ENCODE results near the gene MAP2.

MAP2 gene

DNA sequence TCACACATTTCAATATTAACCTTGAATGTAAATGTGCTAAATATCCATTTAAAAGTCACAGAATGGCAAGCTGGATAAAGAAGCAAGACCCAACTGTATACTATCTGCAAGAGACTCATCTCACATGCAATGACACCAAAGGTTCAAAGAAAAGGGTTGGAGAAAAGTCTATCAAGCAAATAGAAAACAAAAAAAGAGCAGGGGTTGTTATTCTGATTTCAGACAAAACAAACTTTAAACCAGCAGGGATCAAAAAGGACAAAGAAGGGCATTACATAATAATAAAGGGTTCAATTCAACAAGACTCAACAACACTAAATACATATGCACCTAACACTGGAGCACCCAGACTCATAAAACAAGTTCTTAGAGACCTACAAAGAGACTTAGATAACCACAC is 333.3 kb downstream of the MAP2 start:
- H3K4me3 ChIP-seq: no peak overlapping the region
- no peak overlapping the region for H3K27ac ChIP-seq
- H3K4me1 ChIP-seq: peaks cover under 1% of the 10 kb centered on the region; the same call in 1 of the 2 replicates
- H4K20me1 ChIP-seq: no peaks in the 10 kb centered on the region
- H3K36me3 ChIP-seq: no peaks in the 10 kb centered on the region
- H3K4me2 ChIP-seq: no peak overlapping the region
- H3K9ac ChIP-seq: no peak overlapping the region
- TF ChIP-seq Cebpa-rat (IDR thresholded peaks at IDR 0.05): no peak
- no peaks in the 10 kb centered on the region for H3K27me3 ChIP-seq
- H3K9me3 ChIP-seq: no peaks in the 10 kb centered on the region

DNA sequence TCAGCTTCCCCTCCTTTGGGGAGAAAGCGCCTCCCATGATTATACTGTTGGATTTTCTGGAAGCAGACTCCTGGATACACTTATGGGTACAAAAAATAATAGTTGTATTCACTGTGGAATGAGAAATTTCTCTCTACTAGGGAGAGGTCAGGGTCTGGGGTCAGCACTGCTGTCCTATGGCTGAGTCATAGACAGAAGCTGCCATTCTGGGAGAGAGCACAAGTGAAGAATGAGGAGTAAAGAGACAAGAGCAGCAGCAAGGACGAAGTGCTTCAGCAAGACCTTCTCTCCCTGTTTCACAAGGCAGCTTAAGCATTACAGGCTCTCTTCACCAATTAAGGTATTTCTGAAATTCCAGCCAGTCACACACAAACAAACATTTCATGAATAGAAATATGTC is 337.7 kb downstream of the MAP2 start:
- no peak for TF ChIP-seq Cebpa-rat (IDR thresholded peaks at IDR 0.05)
- no peak overlapping the region for H3K9ac ChIP-seq
- no peaks in the 10 kb centered on the region for H3K27me3 ChIP-seq
- no peak overlapping the region for H3K4me2 ChIP-seq
- H3K4me1 ChIP-seq: peaks cover 18% of the 10 kb centered on the region
- no peaks in the 10 kb centered on the region for H3K9me3 ChIP-seq
- no peak overlapping the region for H3K4me3 ChIP-seq
- H3K27ac ChIP-seq: no peak overlapping the region
- no peaks in the 10 kb centered on the region for H4K20me1 ChIP-seq
- H3K36me3 ChIP-seq: no peaks in the 10 kb centered on the region

DNA sequence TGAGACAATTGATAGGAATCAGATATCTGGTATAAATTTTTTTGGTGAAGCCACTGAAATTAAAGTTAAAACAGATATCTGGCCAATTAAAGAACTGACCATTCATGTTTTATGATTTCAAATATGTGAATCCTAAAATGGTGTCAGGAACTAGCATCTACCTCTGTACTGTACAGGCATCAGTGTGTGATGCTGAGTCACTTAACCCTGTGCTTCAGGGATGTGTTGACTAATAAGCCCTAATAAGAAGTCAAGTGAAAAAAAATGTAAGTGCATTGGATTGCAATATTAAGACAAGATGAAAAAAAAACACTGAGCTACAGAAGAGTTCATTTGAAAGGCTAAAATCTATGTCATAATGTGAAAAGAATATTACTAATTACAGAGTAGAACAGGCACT is 338.7 kb downstream of the MAP2 start:
- Histone ChIP-seq H3K36me3 (no peaks in the 10 kb centered on the region), H3K9ac (no peak overlapping the region), H3K4me1 (peaks cover 18% of the 10 kb centered on the region), H3K27me3 (no peaks in the 10 kb centered on the region), H3K9me3 (no peaks in the 10 kb centered on the region), H3K4me2 (peak overlapping the region; percentile 60), H3K27ac (no peak overlapping the region; the same call in 1 of the 2 replicates), H4K20me1 (no peaks in the 10 kb centered on the region), H3K4me3 (no peak overlapping the region)
- TF ChIP-seq Cebpa-rat (IDR thresholded peaks at IDR 0.05): no peak

DNA sequence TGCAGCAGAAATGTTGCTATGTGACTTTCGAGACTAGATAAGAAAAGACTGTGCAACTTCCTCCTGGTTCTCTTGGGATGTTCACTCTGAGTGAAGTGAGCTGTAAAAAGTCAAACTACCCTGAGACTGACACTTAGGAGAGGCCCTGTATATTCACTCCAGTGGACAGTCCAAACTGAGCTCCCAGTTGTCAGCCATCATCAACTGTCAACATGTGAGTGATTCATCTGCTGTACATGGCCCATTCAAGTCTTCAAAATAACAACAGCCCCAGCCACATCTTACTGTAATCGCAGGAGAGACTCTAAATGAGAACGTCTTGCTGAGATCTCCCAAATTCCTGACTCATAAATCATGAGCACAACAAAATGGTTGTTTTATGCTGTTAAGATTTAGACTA is 339.3 kb downstream of the MAP2 start:
- Histone ChIP-seq H3K36me3 (no peaks in the 10 kb centered on the region), H3K4me1 (peaks cover 18% of the 10 kb centered on the region), H3K4me2 (peak overlapping the region; percentile 60), H3K27ac (no peak overlapping the region; the same call in 1 of the 2 replicates), H3K27me3 (no peaks in the 10 kb centered on the region), H3K4me3 (no peak overlapping the region), H3K9ac (no peak overlapping the region), H3K9me3 (no peaks in the 10 kb centered on the region), H4K20me1 (no peaks in the 10 kb centered on the region)
- no peak for TF ChIP-seq Cebpa-rat (IDR thresholded peaks at IDR 0.05)

DNA sequence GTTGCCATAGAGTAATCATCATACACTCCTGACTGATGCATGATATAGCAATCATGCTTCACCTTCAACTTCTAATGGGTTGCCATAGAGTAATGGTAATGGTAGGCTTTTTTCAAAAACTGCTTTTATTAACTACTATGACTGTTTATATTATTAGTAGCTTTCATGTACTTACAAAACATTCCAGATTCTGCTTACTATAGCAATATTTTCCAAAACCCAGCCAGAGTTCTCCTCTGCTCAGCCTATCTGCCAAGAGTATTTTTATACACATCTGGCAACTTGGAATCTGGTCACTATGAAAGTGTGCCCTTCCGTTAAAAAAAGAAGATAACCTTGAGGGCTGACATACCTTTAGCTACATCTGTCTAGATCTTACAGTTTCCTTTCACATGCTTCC is 342.8 kb downstream of the MAP2 start:
- no peaks in the 10 kb centered on the region for H3K27me3 ChIP-seq
- no peaks in the 10 kb centered on the region for H4K20me1 ChIP-seq
- H3K36me3 ChIP-seq: no peaks in the 10 kb centered on the region
- peaks cover 3% of the 10 kb centered on the region for H3K9me3 ChIP-seq
- no peak overlapping the region for H3K4me2 ChIP-seq
- no peak overlapping the region for H3K4me3 ChIP-seq
- no peak for TF ChIP-seq Cebpa-rat (IDR thresholded peaks at IDR 0.05)
- peaks cover 18% of the 10 kb centered on the region for H3K4me1 ChIP-seq
- H3K27ac ChIP-seq: no peak overlapping the region
- no peak overlapping the region for H3K9ac ChIP-seq

DNA sequence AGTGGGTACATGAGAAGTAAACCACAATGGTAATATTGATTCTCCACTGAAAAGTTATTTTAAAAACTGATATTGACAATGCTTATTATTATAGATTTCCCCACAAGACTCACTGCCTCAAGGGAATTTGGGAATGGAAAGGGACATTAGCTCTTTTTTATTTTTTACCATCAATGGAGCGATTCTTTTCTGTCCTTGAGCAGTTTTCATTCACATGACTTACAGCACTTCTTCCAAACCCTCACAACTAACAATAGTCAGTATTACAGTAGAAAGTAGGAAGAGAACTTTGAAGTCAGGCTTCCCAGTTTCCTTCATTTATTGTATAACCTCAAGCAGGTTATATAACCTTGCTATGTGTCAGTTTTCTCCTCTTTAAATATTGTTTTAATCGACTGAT is 343.5 kb downstream of the MAP2 start:
- no peak overlapping the region for H3K4me3 ChIP-seq
- H3K27me3 ChIP-seq: no peaks in the 10 kb centered on the region
- TF ChIP-seq Cebpa-rat (IDR thresholded peaks at IDR 0.05): no peak
- peaks cover 9% of the 10 kb centered on the region for H3K9me3 ChIP-seq
- no peak overlapping the region for H3K9ac ChIP-seq
- peaks cover 16% of the 10 kb centered on the region for H3K4me1 ChIP-seq
- no peaks in the 10 kb centered on the region for H4K20me1 ChIP-seq
- H3K27ac ChIP-seq: no peak overlapping the region
- H3K36me3 ChIP-seq: no peaks in the 10 kb centered on the region
- H3K4me2 ChIP-seq: no peak overlapping the region

DNA sequence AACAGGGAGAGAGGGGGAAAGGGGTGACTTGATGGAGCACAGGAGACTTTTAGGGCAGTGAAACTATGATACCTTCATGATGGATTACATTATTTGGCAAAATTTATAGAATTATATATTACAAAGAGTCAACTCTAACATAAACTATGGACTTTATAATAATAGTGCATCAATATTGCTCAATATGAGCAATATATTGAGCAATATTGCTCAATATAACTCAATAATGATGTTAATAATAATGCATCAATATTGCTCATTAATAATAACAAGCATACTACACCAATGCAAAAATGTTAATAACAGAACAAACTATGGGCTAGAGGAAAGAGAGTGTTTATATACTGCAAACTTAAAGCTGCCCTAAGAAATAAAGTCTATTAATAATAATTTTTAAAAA is 344.7 kb downstream of the MAP2 start:
- Histone ChIP-seq H4K20me1 (no peaks in the 10 kb centered on the region), H3K9me3 (peaks cover 9% of the 10 kb centered on the region), H3K4me1 (peaks cover 3% of the 10 kb centered on the region), H3K36me3 (no peaks in the 10 kb centered on the region), H3K4me2 (no peak overlapping the region), H3K4me3 (no peak overlapping the region), H3K27me3 (no peaks in the 10 kb centered on the region), H3K27ac (no peak overlapping the region), H3K9ac (no peak overlapping the region)
- TF ChIP-seq Cebpa-rat (IDR thresholded peaks at IDR 0.05): no peak

DNA sequence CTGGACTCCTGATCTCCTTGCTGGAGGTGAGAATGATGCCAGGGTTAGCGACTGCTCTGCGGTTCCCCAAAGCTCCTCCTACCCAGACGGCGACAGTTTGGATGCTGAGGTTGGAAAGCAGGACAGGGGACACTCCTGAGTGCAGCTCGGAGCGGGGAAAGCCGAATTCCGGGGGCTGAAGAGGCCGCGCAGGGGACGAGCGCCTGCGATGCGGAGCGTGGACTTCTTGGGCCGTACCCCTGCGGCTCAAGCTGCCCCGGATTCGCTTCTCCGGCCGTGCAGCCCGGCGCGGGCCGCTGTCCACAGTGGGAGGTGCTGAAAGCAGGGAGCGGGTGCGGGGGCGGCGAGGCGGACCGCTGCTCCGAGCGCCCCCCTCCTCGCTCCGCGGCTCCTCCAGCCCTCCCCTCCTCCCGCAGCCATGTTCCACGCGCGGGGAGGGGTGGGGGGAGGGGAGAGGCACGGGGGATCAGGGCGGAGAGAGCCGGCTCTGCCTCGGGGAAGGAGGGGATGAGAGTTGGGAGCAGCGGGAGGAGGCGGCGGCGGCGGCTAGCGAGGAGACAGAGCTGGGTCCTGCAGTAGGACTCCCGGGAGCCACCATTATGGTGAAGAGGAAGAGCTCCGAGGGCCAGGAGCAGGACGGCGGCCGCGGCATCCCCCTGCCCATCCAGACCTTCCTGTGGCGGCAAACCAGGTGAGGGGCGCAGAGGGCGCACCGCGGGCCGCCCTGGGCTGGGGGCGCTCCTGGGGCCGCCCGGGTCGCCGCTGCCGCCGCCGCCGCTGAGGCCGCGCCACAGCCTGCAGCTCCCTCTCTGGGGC is 347.8 kb downstream of the MAP2 start, which contains the start of gene UNC80:
Gene UNC80, plus strand, starts transcription at position 359 of the 816 bp plus-strand sequence. Its CDS starts 241 bp downstream, at position 600.
- H4K20me1 ChIP-seq: no peaks in the 10 kb centered on the region
- no peaks in the 10 kb centered on the region for H3K36me3 ChIP-seq
- H3K4me3 ChIP-seq: no peak within 1 kb of the TSS
- no peak within 1 kb of the TSS for H3K4me2 ChIP-seq
- no peak within 1 kb of the TSS for H3K9ac ChIP-seq
- H3K4me1 ChIP-seq: no peaks in the 10 kb centered on the region
- TF ChIP-seq Cebpa-rat (IDR thresholded peaks at IDR 0.05): no peak
- H3K9me3 ChIP-seq: peaks cover 9% of the 10 kb centered on the region
- no peaks in the 10 kb centered on the region for H3K27me3 ChIP-seq
- no peak within 1 kb of the TSS for H3K27ac ChIP-seq

DNA sequence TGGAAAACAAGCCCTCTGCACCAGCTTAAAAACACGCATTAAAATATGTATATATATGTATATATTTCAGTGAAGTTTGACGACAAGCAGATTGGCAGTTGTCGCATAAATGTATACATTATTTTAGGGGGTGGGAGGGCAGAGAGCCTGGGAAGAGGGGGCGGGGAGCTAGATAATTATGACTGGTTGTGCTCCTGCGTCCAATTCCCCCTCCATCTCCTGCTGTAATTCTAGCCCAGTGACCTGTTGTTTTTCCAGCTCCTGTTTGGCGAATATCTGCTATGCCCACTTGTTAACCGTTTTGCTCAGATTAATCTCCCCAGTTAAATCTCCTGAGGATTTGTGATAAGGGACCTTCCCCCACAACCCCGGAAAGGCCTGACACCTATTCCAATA is 348.4 kb downstream of the MAP2 start:
- TF ChIP-seq Cebpa-rat (IDR thresholded peaks at IDR 0.05): no peak
- H3K4me1 ChIP-seq: no peaks in the 10 kb centered on the region
- no peaks in the 10 kb centered on the region for H3K27me3 ChIP-seq
- no peaks in the 10 kb centered on the region for H4K20me1 ChIP-seq
- no peaks in the 10 kb centered on the region for H3K36me3 ChIP-seq
- H3K4me3 ChIP-seq: no peak overlapping the region
- peaks cover 9% of the 10 kb centered on the region for H3K9me3 ChIP-seq
- H3K27ac ChIP-seq: no peak overlapping the region
- H3K4me2 ChIP-seq: no peak overlapping the region
- no peak overlapping the region for H3K9ac ChIP-seq

DNA sequence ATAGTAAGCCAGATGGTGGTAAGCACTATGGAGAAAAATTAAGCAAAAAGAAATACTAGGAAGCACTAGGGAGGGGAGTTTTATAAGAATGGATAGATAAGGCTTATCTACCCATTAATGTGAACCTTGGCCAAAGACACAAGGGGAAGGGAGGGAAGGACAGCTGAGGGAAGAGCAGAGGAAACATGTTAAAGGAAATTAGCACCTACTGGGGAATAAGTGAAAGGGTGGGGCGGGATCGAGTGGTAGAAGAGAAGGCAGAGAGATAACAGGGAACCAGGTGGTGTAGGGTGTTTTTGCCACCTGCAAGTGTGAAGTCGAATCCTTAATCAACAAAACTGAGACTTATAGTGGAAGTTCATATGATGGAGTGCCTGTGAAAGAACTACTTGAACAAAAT is 349.5 kb downstream of the MAP2 start:
- no peak overlapping the region for H3K27ac ChIP-seq
- no peaks in the 10 kb centered on the region for H3K4me1 ChIP-seq
- H3K9me3 ChIP-seq: peaks cover 9% of the 10 kb centered on the region
- no peak for TF ChIP-seq Cebpa-rat (IDR thresholded peaks at IDR 0.05)
- no peaks in the 10 kb centered on the region for H3K36me3 ChIP-seq
- H3K4me2 ChIP-seq: no peak overlapping the region
- H4K20me1 ChIP-seq: no peaks in the 10 kb centered on the region
- H3K4me3 ChIP-seq: no peak overlapping the region
- no peaks in the 10 kb centered on the region for H3K27me3 ChIP-seq
- H3K9ac ChIP-seq: no peak overlapping the region

Data from BLaER1 (cell line).